Panc1 (cell line): ENCODE data around the gene C1orf167. TPM values are rescaled to one million over a fixed set of nuclear protein-coding genes. Genes with fewer than 3 reads are reported as not detected.

Experiments used
- ATAC-seq: fragments of 200-7000 bp; cut with Tn5 transposase; 2 replicates; pipeline ENCODE4 v1.9.1; 2020; ENCODE audit warnings: mild to moderate bottlenecking, moderate library complexity
- BruUV-seq: library from RNA; stranded (reverse); fragments of 400-500 nt; replicated peaks from 2 replicates; lab custom pipeline; 2021; lab: Mats Ljungman, UMichigan
- CTCF ChIA-PET: fragments of 300-600 bp; sonication (Branson Sonifier 250); formaldehyde crosslinking; loops from one replicate; lab custom pipeline; 2022; ENCODE audit warnings: antibody characterized with exemption; lab: Charles Lee
- POLR2A ChIA-PET: fragments of 300-600 bp; sonication (Branson Sonifier 250); formaldehyde crosslinking; loops from one replicate; lab custom pipeline; 2022; ENCODE audit warnings: antibody characterized with exemption; lab: Charles Lee
- DNase-seq: peaks from one replicate; pipeline ENCODE4 v3.0.0-alpha.2; 2010; ENCODE audit warnings: low read depth, low spot score
- H3K27ac ChIP-seq: 2 replicates; pipeline ENCODE4 v1.5.1; 2011; ENCODE audit warnings: mild to moderate bottlenecking, low read length, inconsistent platforms
- H3K27me3 ChIP-seq: fragments of 200-500 bp; sonication (Bioruptor generic); 2 replicates; pipeline ENCODE4 v1.6.0; 2014; ENCODE audit warnings: low read length, inconsistent platforms; ENCODE audit not compliant: control insufficient read depth, insufficient read depth
- H3K36me3 ChIP-seq: fragments of 200-500 bp; sonication (Bioruptor generic); 2 replicates; pipeline ENCODE4 v1.5.1; 2014; ENCODE audit warnings: inconsistent platforms, mild to moderate bottlenecking, low read length, moderate library complexity; ENCODE audit not compliant: control insufficient read depth, insufficient read depth
- H3K4me1 ChIP-seq: 2 replicates; pipeline ENCODE4 v1.5.1; 2011; ENCODE audit warnings: inconsistent platforms, mild to moderate bottlenecking, low read length, moderate library complexity; ENCODE audit not compliant: control insufficient read depth, insufficient read depth
- H3K4me3 ChIP-seq, 2 experiments: 2 replicates each; pipeline ENCODE4 v1.5.1; 2011 to 2012; ENCODE audit warnings: low read depth in 2 of 2, low read length in 2 of 2, mild to moderate bottlenecking in 2 of 2, inconsistent platforms in 1 of 2, moderate library complexity in 1 of 2
- H3K9me3 ChIP-seq: fragments of 200-500 bp; sonication (Bioruptor generic); 2 replicates; pipeline ENCODE4 v1.5.1; 2014; ENCODE audit warnings: low read depth, mild to moderate bottlenecking, inconsistent platforms, low read length, moderate library complexity; ENCODE audit not compliant: control insufficient read depth, insufficient read depth
- POLR2AphosphoS5 ChIP-seq: IDR thresholded peaks from 2 replicates; pipeline ENCODE4 v1.6.1; 2012; ENCODE audit warnings: mild to moderate bottlenecking, low read depth, low read length, moderate library complexity
- SIN3A ChIP-seq: IDR thresholded peaks from 2 replicates; pipeline ENCODE4 v1.6.1; 2012; ENCODE audit warnings: low read depth, mild to moderate bottlenecking, low read length, moderate library complexity, borderline replicate concordance; ENCODE audit not compliant: insufficient read depth
- TCF7L2 ChIP-seq: IDR thresholded peaks from 2 replicates; pipeline ENCODE4 v1.6.1; 2011; ENCODE audit warnings: mild to moderate bottlenecking, low read depth, low read length, inconsistent platforms
- in situ Hi-C: cut with HindIII; loops from 2 replicates; pipeline ENCODE4 v1.10.0; 2016; ENCODE audit warnings: low sequenced_read_pairs, low pct_unique_long_range_greater_than_20kb
- intact Hi-C: fragments of 100-400 bp; cut with micrococcal nuclease; formaldehyde crosslinking; loops from one replicate; pipeline ENCODE4 v1.10.0; 2022; ENCODE audit not compliant: unreplicated experiment
- total RNA-seq: library from RNA; stranded (reverse); gene quantifications from one replicate; pipeline ENCODE4 v1.2.1, GENCODE V29; 2021; ENCODE audit not compliant: unreplicated experiment
- TF ChIP-seq, protein P1 (sequence below): fragments of 450-650 bp; IDR thresholded peaks from 2 replicates; pipeline ENCODE4 v1.5.1; 2017; ENCODE audit warnings: mild to moderate bottlenecking
- TF ChIP-seq, protein P2 (sequence below), 2 experiments: IDR thresholded peaks; 2 replicates each; pipeline ENCODE4 v1.6.1; 2011 to 2012; ENCODE audit warnings: low read depth in 2 of 2, control low read depth in 1 of 2, low read length in 1 of 2, mild to moderate bottlenecking in 1 of 2, moderate library complexity in 1 of 2; ENCODE audit not compliant: insufficient read depth in 1 of 2

The C1orf167 gene
- total RNA-seq, 1 experiment from 2014 or later, result not detected

DNA sequence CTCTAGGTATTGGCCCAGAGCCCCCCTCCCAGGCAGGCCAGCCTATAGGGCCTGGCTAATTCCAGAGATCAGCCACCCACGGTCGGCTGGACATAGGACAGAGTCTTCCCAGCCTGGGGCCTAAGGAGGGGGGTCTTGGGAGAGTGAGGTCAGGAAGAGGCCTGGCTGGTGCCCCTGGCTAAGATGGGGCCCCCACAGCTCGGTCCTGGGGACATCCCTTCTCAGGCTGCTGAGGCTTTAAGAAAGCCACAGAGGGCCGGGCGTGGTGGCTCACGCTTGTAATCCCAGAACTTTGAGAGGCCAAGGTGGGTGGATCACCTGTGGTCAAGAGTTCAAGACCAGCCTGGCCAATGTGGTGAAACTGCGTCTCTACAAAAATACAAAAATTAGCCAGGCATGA, 2.5 kb downstream of the C1orf167 start:
- Histone ChIP-seq H3K9me3 (no peaks in the 10 kb centered on the region), H3K27ac (no peak overlapping the region), H3K4me1 (no peaks in the 10 kb centered on the region), H3K36me3 (no peaks in the 10 kb centered on the region), H3K4me3 (no peak overlapping the region), H3K27me3 (no peaks in the 10 kb centered on the region)
- CTCF ChIA-PET, result interaction anchor here (0.7 kb wide), 1 partner anchor 60 kb away, joined by 3 read pairs; no protein-coding TSS in a partner anchor
- POLR2A ChIA-PET, result no interaction called here
- DNase-seq (no peak), ATAC-seq (no peak)
- intact Hi-C loops (no loop called here), in situ Hi-C loops (no loop called here)
- TF ChIP-seq, protein P1, sequence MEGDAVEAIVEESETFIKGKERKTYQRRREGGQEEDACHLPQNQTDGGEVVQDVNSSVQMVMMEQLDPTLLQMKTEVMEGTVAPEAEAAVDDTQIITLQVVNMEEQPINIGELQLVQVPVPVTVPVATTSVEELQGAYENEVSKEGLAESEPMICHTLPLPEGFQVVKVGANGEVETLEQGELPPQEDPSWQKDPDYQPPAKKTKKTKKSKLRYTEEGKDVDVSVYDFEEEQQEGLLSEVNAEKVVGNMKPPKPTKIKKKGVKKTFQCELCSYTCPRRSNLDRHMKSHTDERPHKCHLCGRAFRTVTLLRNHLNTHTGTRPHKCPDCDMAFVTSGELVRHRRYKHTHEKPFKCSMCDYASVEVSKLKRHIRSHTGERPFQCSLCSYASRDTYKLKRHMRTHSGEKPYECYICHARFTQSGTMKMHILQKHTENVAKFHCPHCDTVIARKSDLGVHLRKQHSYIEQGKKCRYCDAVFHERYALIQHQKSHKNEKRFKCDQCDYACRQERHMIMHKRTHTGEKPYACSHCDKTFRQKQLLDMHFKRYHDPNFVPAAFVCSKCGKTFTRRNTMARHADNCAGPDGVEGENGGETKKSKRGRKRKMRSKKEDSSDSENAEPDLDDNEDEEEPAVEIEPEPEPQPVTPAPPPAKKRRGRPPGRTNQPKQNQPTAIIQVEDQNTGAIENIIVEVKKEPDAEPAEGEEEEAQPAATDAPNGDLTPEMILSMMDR, result no peak
- no peak for TF ChIP-seq TCF7L2
- TF ChIP-seq POLR2AphosphoS5, result no peak
- TF ChIP-seq, protein P2, sequence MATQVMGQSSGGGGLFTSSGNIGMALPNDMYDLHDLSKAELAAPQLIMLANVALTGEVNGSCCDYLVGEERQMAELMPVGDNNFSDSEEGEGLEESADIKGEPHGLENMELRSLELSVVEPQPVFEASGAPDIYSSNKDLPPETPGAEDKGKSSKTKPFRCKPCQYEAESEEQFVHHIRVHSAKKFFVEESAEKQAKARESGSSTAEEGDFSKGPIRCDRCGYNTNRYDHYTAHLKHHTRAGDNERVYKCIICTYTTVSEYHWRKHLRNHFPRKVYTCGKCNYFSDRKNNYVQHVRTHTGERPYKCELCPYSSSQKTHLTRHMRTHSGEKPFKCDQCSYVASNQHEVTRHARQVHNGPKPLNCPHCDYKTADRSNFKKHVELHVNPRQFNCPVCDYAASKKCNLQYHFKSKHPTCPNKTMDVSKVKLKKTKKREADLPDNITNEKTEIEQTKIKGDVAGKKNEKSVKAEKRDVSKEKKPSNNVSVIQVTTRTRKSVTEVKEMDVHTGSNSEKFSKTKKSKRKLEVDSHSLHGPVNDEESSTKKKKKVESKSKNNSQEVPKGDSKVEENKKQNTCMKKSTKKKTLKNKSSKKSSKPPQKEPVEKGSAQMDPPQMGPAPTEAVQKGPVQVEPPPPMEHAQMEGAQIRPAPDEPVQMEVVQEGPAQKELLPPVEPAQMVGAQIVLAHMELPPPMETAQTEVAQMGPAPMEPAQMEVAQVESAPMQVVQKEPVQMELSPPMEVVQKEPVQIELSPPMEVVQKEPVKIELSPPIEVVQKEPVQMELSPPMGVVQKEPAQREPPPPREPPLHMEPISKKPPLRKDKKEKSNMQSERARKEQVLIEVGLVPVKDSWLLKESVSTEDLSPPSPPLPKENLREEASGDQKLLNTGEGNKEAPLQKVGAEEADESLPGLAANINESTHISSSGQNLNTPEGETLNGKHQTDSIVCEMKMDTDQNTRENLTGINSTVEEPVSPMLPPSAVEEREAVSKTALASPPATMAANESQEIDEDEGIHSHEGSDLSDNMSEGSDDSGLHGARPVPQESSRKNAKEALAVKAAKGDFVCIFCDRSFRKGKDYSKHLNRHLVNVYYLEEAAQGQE (IDR thresholded peaks at IDR 0.05; ENCODE audit: insufficient read depth in 1 of 2, low read depth in 2 of 2, low read length in 1 of 2), result no peak
- TF ChIP-seq SIN3A, result no peak
- BruUV-seq, result no TSS peak

DNA sequence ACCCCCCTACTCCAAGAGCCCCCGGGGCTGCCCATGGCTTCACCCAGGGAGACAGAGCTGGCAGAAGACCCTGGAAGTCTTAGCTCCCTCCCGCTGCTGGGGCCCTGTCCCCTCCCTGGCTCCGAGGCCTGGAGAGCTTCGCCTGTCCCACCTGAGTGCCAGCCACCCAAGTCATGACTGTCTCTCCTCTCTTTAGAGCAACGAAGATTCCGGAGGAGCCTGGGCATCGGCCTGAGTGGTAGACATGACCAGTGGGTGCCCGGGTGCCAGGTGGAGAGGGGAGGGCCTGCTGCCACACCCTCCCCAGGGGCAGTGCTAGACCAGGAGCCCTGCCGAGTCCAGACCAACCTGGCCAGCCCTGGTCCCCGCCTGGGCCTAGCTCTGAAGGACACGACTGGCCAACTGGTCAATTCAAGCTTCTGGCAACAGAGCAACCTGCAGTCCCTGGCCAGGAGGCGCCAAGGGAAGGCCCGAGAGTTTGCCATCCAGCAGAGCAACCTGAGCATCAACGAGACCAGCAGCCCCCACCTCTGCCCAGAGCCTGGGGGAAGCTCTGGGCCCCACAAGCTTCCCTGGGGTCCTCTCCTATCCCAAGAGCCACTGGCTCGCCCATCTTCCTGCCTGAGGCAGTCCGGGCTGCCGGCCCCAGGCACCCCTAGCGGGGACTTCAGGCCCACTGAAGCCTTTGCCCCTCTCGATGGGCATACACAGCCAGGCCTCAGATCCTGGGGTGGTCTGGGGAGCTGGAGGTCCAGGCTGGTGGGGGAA, 3.9 kb downstream of the C1orf167 start:
- TF ChIP-seq, protein P1, result no peak
- TF ChIP-seq POLR2AphosphoS5 (no peak), TCF7L2 (no peak), SIN3A (no peak)
- TF ChIP-seq, protein P2 (IDR thresholded peaks at IDR 0.05; ENCODE audit: insufficient read depth in 1 of 2, low read depth in 2 of 2, low read length in 1 of 2), result no peak
- ChIA-PET CTCF (interaction anchor here (0.6 kb wide), 1 partner anchor 30 kb away, joined by 3 read pairs; the partner anchor contains the start of gene AGTRAP), POLR2A (interaction anchor here (0.5 kb wide), 1 partner anchor 70 kb away, joined by 4 read pairs; no protein-coding TSS in a partner anchor)
- Histone ChIP-seq H3K27ac (no peak overlapping the region), H3K4me1 (no peaks in the 10 kb centered on the region), H3K36me3 (no peaks in the 10 kb centered on the region), H3K4me3 (no peak overlapping the region), H3K9me3 (no peaks in the 10 kb centered on the region), H3K27me3 (no peaks in the 10 kb centered on the region)
- intact Hi-C loops (no loop called here), in situ Hi-C loops (no loop called here)
- DNase-seq (no peak), ATAC-seq (no peak)
- BruUV-seq, result no TSS peak
